K562 (cell line): ENCODE measurements around the gene CPNE8. TPM values are rescaled to one million over a fixed set of nuclear protein-coding genes. Genes with fewer than 3 reads are reported as not detected.

Source experiments
- ATAC-seq: fragments of 200-7000 bp; cut with Tn5 transposase; 3 replicates; pipeline ENCODE4 v1.9.1; 2020; ENCODE audit warnings: moderate library complexity
- Bru-seq: library from RNA; stranded (reverse); fragments of 400-500 nt; gene quantifications from one replicate; lab custom pipeline; 2021; lab: Mats Ljungman, UMichigan
- BruChase-seq, 2 experiments: library from RNA; stranded (reverse); fragments of 400-500 nt; gene quantifications; one replicate each; lab custom pipeline; 2021; lab: Mats Ljungman, UMichigan
- BruUV-seq: library from RNA; stranded (reverse); fragments of 400-500 nt; replicated peaks from 2 replicates; lab custom pipeline; 2021; lab: Mats Ljungman, UMichigan
- CTCF ChIA-PET: fragments of 300-600 bp; formaldehyde crosslinking; extraction: SDS; loops from one replicate; lab custom pipeline; 2021; ENCODE audit warnings: low intra/inter-chr PET ratio; lab: Yijun Ruan, JAX
- POLR2A ChIA-PET: fragments of 300-600, 350-650 bp; sonication (Branson Sonifier 250); formaldehyde crosslinking; extraction: SDS; loops from one replicate; lab custom pipeline; 2021; ENCODE audit warnings: antibody characterized with exemption, inconsistent platforms; lab: Yijun Ruan, JAX
- DNase-seq, 4 experiments: peaks; one replicate each; pipeline versions ENCODE4 v3.0.0 to v3.0.0-alpha.2; 2011 to 2018; ENCODE audit warnings: low spot score in 3 of 4, mixed read lengths in 3 of 4; ENCODE audit errors: extremely low read depth in 1 of 4
- FAIRE-seq: peaks from 2 replicates; lab custom pipeline; 2011; peaks lifted over from hg19 to GRCh38; lab: Jason Lieb, UNC
- H2AFZ ChIP-seq: 2 replicates; pipeline ENCODE4 v1.6.0; 2011; ENCODE audit warnings: low read depth, low read length, control low read depth, inconsistent platforms
- H3K27ac ChIP-seq: fragments of 200-600 bp; 3 replicates; pipeline ENCODE4 v1.8.0; 2011; ENCODE audit warnings: low read depth, mild to moderate bottlenecking, control low read depth, inconsistent platforms, low read length, moderate library complexity, mixed read lengths; ENCODE audit errors: extremely low read depth
- H3K27me3 ChIP-seq, 2 experiments: fragments of 300-600 bp in 1 of 2; 2 replicates in 1 of 2; 3 replicates in 1 of 2; pipeline versions ENCODE4 v1.6.0 to v1.8.0; 2011; ENCODE audit warnings: inconsistent platforms in 2 of 2, low read length in 2 of 2, mild to moderate bottlenecking in 1 of 2, mixed read lengths in 1 of 2, moderate library complexity in 1 of 2; ENCODE audit not compliant: control insufficient read depth in 2 of 2, insufficient read depth in 2 of 2
- H3K36me3 ChIP-seq: fragments of 300-600 bp; 3 replicates; pipeline ENCODE4 v1.8.0; 2011; ENCODE audit warnings: mild to moderate bottlenecking, low read length, inconsistent platforms; ENCODE audit not compliant: control insufficient read depth, insufficient read depth
- H3K4me1 ChIP-seq, 2 experiments: fragments of 200-600 bp in 1 of 2; replicated peaks in 1 of 2; 2 replicates in 1 of 2; 3 replicates in 1 of 2; pipeline versions ENCODE4 v1.5.1 to v1.8.0; 2011; ENCODE audit warnings: inconsistent platforms in 2 of 2, low read length in 2 of 2, mild to moderate bottlenecking in 1 of 2, mixed read lengths in 1 of 2, moderate library complexity in 1 of 2; ENCODE audit not compliant: control insufficient read depth in 2 of 2, insufficient read depth in 2 of 2
- H3K4me2 ChIP-seq: 2 replicates; pipeline ENCODE4 v1.6.1; 2011; ENCODE audit warnings: low read length, control low read depth, inconsistent platforms, mixed read lengths; ENCODE audit not compliant: insufficient read depth
- H3K4me3 ChIP-seq: fragments of 200-600 bp; sonication (generic), shearing (Covaris generic); 2 replicates; pipeline ENCODE4 v1.5.1; 2016; ENCODE audit warnings: control low read depth, inconsistent platforms
- H3K79me2 ChIP-seq: fragments of 200-600 bp; 3 replicates; pipeline ENCODE4 v1.8.0; 2011; ENCODE audit warnings: low read length, inconsistent platforms; ENCODE audit not compliant: control insufficient read depth, insufficient read depth
- H3K9ac ChIP-seq, 2 experiments: 2 replicates each; pipeline versions ENCODE4 v1.6.0 to v1.6.1; 2011; ENCODE audit warnings: low read depth in 2 of 2, low read length in 2 of 2, control low read depth in 1 of 2, inconsistent platforms in 1 of 2, mild to moderate bottlenecking in 1 of 2, mixed read lengths in 1 of 2; ENCODE audit not compliant: insufficient read depth in 1 of 2
- H3K9me1 ChIP-seq: one replicate; pipeline ENCODE4 v1.6.0; 2011; ENCODE audit warnings: inconsistent platforms, mild to moderate bottlenecking, low read length, moderate library complexity; ENCODE audit not compliant: control insufficient read depth, insufficient read depth
- H3K9me3 ChIP-seq: replicated peaks from 2 replicates; pipeline ENCODE4 v1.5.1; 2011; ENCODE audit warnings: low read depth, low read length, inconsistent platforms; ENCODE audit not compliant: control insufficient read depth, insufficient read depth
- H4K20me1 ChIP-seq: replicated peaks from 2 replicates; pipeline ENCODE4 v1.6.1; 2011; ENCODE audit warnings: low read length, inconsistent platforms, mixed read lengths; ENCODE audit not compliant: control insufficient read depth, insufficient read depth
- CTBP1 ChIP-seq: fragments of 450-650 bp; IDR thresholded peaks from 2 replicates; pipeline ENCODE4 v1.6.1; 2016; ENCODE audit warnings: borderline replicate concordance
- EWSR1 ChIP-seq: fragments of 450-650 bp; IDR thresholded peaks from 2 replicates; pipeline ENCODE4 v1.6.1; 2018; ENCODE audit warnings: borderline replicate concordance, mild to moderate bottlenecking, low read depth, moderate library complexity; ENCODE audit not compliant: partially characterized antibody
- MNT ChIP-seq, 2 experiments: fragments of 450-650 bp; conservative IDR thresholded peaks; 2 replicates each; pipeline ENCODE4 v1.6.1; 2017; ENCODE audit warnings: mild to moderate bottlenecking in 2 of 2, moderate library complexity in 2 of 2
- POLR2A ChIP-seq: fragments of 450-650 bp; conservative IDR thresholded peaks from 2 replicates; pipeline ENCODE4 v1.6.1; 2016
- RBFOX2 ChIP-seq: fragments of 200-400 bp; formaldehyde crosslinking; IDR thresholded peaks from 2 replicates; pipeline ENCODE4 v1.6.1; 2017; ENCODE audit warnings: low read depth, mild to moderate bottlenecking, low read length, moderate library complexity
- WGBS: fragments of 100-300 bp; shearing (Covaris generic); methylation state at CpG from one replicate; pipeline ENCODE4 v1.1.6; 2016; ENCODE audit warnings: low coverage, mixed read lengths; ENCODE audit not compliant: insufficient coverage; ENCODE audit errors: missing lambda C conversion rate; 5-methylcytosine and 5-hydroxymethylcytosine counted together
- in situ Hi-C: fragments of 300-500 bp; cut with MboI; formaldehyde crosslinking; loops from 4 replicates; pipeline ENCODE4 v1.15.0; 2018; ENCODE audit warnings: inconsistent platforms, mixed read lengths
- intact Hi-C: fragments of 100-400 bp; cut with micrococcal nuclease; formaldehyde crosslinking; loops from 2 replicates; pipeline ENCODE4 v1.14.2; 2022
- long read RNA-seq, 3 experiments: library from polyadenylated mRNA in 2 of 3; library from RNA in 1 of 3; unstranded in 2 of 3; stranded (forward) in 1 of 3; transcript quantifications; one replicate each; pipeline ENCODE4 v2.0.0, GENCODE V29; 2019 to 2022
- polyA minus RNA-seq, 3 experiments: library from RNA; depleted of rRNA, polyadenylated mRNA; stranded (reverse); fragments of >200 nt; gene quantifications; 2 replicates each; pipeline ENCODE4 v1.2.3, GENCODE V29; 2011
- polyA plus RNA-seq, 8 experiments: library from polyadenylated mRNA; depleted of rRNA in 4 of 8; stranded (reverse) in 5 of 8; unstranded in 3 of 8; fragments of >200 nt; fragmentation: Nextera tagmentation in 2 of 8; fragmentation: Illumina TruSeq in 1 of 8; extraction: Ambion mirVana in 2 of 8; extraction: Trizol in 1 of 8; gene quantifications; 2 replicates each; pipeline versions ENCODE4 v1.2.1 to v1.2.3, GENCODE V29; 2011 to 2014; ENCODE audit warnings: inconsistent platforms in 1 of 8, missing spikeins in 1 of 8
- total RNA-seq, 7 experiments: library from RNA; depleted of rRNA in 6 of 7; stranded (reverse); fragments of >200 nt in 6 of 7; fragmentation: Illumina TruSeq in 2 of 7; extraction: Trizol in 2 of 7; gene quantifications; 2 replicates each; pipeline versions ENCODE4 v1.2.1 to v1.2.3, GENCODE V29; 2011 to 2021; ENCODE audit warnings: low replicate concordance in 1 of 7
- TF ChIP-seq, protein P1 (sequence below): fragments of 200-800 bp; sonication (Bioruptor generic); IDR thresholded peaks from 2 replicates; pipeline ENCODE4 v1.6.1; 2017; ENCODE audit warnings: missing genetic modification characterization, missing compliant biosample characterization
- TF ChIP-seq, protein P2 (sequence below), 2 experiments: fragments of 450-650 bp; IDR thresholded peaks; 2 replicates each; pipeline ENCODE4 v1.6.1; 2018; ENCODE audit warnings: mild to moderate bottlenecking in 2 of 2, low read depth in 1 of 2; ENCODE audit not compliant: partially characterized antibody in 2 of 2

The CPNE8 gene
- total RNA-seq (2011; cell fraction: chromatin; rRNA removed; ENCODE audit: low replicate concordance): 2.3 and 10.3 TPM in 2 replicates
- 1.8 and 2.6 TPM in 2 replicates for total RNA-seq (2011; cell fraction: nucleolus; rRNA removed)
- total RNA-seq (2011; cell fraction: nucleoplasm; rRNA removed): 3.0 and 4.3 TPM in 2 replicates
- total RNA-seq (2014; rRNA removed) (3.8 TPM in 2 replicates), total RNA-seq (2014; rRNA removed; fragmentation: Illumina TruSeq; extraction: Trizol) (4.7 and 5.3 TPM in 2 replicates), total RNA-seq (2015; rRNA removed; fragmentation: Illumina TruSeq; extraction: Trizol) (5.5 and 5.9 TPM in 2 replicates), total RNA-seq (2021) (3.4 and 3.5 TPM in 2 replicates), polyA plus RNA-seq (2011; rRNA removed) (3.2 and 5.6 TPM in 2 replicates), polyA plus RNA-seq (2014; fragmentation: Illumina TruSeq; extraction: Trizol) (2.8 and 3.5 TPM in 2 replicates), polyA plus RNA-seq (2014; fragmentation: Nextera tagmentation; extraction: Ambion mirVana) (1 to 10 TPM; 4.2 to 7.0 TPM), polyA plus RNA-seq (2014; rRNA removed) (2.4 and 2.5 TPM in 2 replicates), polyA minus RNA-seq (2011; rRNA and poly(A)+ RNA removed) (9.1 and 9.6 TPM in 2 replicates), Bru-seq, nascent RNA (percentile 58 among the genes with signal in this experiment), BruChase-seq, experiment 1, labeled RNA remaining after a 2-hour chase (percentile 59 among the genes with signal in this experiment), BruChase-seq, experiment 2, labeled RNA remaining after a 6-hour chase (percentile 58 among the genes with signal in this experiment)
- polyA plus RNA-seq (2011; cell fraction: cytosol; rRNA removed): 0.91 and 1.6 TPM in 2 replicates
- polyA plus RNA-seq (2011; cell fraction: nucleus; rRNA removed): 3.7 and 6.4 TPM in 2 replicates
- polyA plus RNA-seq (2012): 2.1 and 3.3 TPM in 2 replicates
- polyA minus RNA-seq (2011; cell fraction: cytosol; rRNA and poly(A)+ RNA removed): 3.2 TPM in 2 replicates
- 8.2 and 13.3 TPM in 2 replicates for polyA minus RNA-seq (2011; cell fraction: nucleus; rRNA and poly(A)+ RNA removed)
- long read RNA-seq, experiment 1, partial matches to known transcripts: 0 of 2 reads
- long read RNA-seq, experiment 1, other reads (novel, unspliced or antisense): 1 of 2 reads
- long read RNA-seq, experiment 2, partial matches to known transcripts: 0 of 2 reads
- long read RNA-seq, experiment 2, other reads (novel, unspliced or antisense): 2 of 2 reads
- long read RNA-seq, experiment 3, partial matches to known transcripts: 0 of 2 reads
- long read RNA-seq, experiment 3, other reads (novel, unspliced or antisense): 2 of 2 reads

GRCh38 chr12:38905480-38906351 lies at the start of gene CPNE8:
CPNE8 (minus strand) TSS chr12:38905591; CDS start chr12:38905534, 57 bp downstream.
- under 1% methylated on average over 35 of the region's 54 CpGs for WGBS
- TF ChIP-seq, protein P1, sequence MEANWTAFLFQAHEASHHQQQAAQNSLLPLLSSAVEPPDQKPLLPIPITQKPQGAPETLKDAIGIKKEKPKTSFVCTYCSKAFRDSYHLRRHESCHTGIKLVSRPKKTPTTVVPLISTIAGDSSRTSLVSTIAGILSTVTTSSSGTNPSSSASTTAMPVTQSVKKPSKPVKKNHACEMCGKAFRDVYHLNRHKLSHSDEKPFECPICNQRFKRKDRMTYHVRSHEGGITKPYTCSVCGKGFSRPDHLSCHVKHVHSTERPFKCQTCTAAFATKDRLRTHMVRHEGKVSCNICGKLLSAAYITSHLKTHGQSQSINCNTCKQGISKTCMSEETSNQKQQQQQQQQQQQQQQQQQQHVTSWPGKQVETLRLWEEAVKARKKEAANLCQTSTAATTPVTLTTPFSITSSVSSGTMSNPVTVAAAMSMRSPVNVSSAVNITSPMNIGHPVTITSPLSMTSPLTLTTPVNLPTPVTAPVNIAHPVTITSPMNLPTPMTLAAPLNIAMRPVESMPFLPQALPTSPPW (CRISPR knock-in tag): 0 out of 2 replicates have a peak, but pooled peaks have one; percentile 18
- peak; percentile 22 to 29; a peak in 1 of 4 replicates for TF ChIP-seq MNT (conservative IDR thresholded peaks at IDR 0.05)
- 0 out of 2 replicates have a peak, but pooled peaks have one; percentile 26 for TF ChIP-seq CTBP1
- TF ChIP-seq EWSR1: no peak
- TF ChIP-seq POLR2A: peak; percentile 51
- TF ChIP-seq RBFOX2: peak; percentile 79
- TF ChIP-seq, protein P2, sequence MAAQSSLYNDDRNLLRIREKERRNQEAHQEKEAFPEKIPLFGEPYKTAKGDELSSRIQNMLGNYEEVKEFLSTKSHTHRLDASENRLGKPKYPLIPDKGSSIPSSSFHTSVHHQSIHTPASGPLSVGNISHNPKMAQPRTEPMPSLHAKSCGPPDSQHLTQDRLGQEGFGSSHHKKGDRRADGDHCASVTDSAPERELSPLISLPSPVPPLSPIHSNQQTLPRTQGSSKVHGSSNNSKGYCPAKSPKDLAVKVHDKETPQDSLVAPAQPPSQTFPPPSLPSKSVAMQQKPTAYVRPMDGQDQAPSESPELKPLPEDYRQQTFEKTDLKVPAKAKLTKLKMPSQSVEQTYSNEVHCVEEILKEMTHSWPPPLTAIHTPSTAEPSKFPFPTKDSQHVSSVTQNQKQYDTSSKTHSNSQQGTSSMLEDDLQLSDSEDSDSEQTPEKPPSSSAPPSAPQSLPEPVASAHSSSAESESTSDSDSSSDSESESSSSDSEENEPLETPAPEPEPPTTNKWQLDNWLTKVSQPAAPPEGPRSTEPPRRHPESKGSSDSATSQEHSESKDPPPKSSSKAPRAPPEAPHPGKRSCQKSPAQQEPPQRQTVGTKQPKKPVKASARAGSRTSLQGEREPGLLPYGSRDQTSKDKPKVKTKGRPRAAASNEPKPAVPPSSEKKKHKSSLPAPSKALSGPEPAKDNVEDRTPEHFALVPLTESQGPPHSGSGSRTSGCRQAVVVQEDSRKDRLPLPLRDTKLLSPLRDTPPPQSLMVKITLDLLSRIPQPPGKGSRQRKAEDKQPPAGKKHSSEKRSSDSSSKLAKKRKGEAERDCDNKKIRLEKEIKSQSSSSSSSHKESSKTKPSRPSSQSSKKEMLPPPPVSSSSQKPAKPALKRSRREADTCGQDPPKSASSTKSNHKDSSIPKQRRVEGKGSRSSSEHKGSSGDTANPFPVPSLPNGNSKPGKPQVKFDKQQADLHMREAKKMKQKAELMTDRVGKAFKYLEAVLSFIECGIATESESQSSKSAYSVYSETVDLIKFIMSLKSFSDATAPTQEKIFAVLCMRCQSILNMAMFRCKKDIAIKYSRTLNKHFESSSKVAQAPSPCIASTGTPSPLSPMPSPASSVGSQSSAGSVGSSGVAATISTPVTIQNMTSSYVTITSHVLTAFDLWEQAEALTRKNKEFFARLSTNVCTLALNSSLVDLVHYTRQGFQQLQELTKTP (IDR thresholded peaks at IDR 0.05; ENCODE audit: low read depth in 1 of 2, partially characterized antibody in 2 of 2): no peak

More at GRCh38 chr12:38905480-38906351, at the start of gene CPNE8:
- peak; percentile 83 for ATAC-seq
- Histone ChIP-seq H3K9me3 (no peaks in the 10 kb centered on the region), H2AFZ (peak within 1 kb of the TSS; percentile 81), H3K4me2 (peak within 1 kb of the TSS; percentile 81), H3K27ac (peak within 1 kb of the TSS; percentile 70), H3K4me1 (peaks cover 0 to 17% of the 10 kb centered on the region in 2 experiments; a peak in 3 of 5 replicates), H3K4me3 (peak within 1 kb of the TSS; percentile 58), H3K36me3 (no peaks in the 10 kb centered on the region; the same call in 2 of the 3 replicates), H3K79me2 (peaks cover 11% of the 10 kb centered on the region; the same call in 2 of the 3 replicates), H4K20me1 (no peaks in the 10 kb centered on the region), H3K9me1 (no peaks in the 10 kb centered on the region), H3K9ac (peak within 1 kb of the TSS; percentile 59 to 92), H3K27me3 (no peaks in the 10 kb centered on the region)
- BruUV-seq: TSS peak; percentile 84
- intact Hi-C loops: loop anchor here (2.0 to 10.0 kb wide), 2 partner anchors 237 to 369 kb away; no protein-coding TSS in a partner anchor
- CTCF ChIA-PET: interaction anchor here (1.3 kb wide), 1 partner anchor 368 kb away, joined by 8 read pairs; no protein-coding TSS in a partner anchor
- peak; percentile 62 to 73 (median 63) for DNase-seq
- FAIRE-seq: no peak
- in situ Hi-C loops: no loop called here
- POLR2A ChIA-PET: no interaction called here
